GM03348 (cell line): ENCODE data around the gene GPC2.
"Not testable (repeated sequence)": the region's sequence is repeated elsewhere in the genome, so short reads cannot be mapped to it uniquely, and the experiment has no call there.

Experiments used
- DNase-seq: peaks from one replicate; pipeline ENCODE4 v3.0.0; 2012; ENCODE audit warnings: low spot score

Gene GPC2

GRCh38 chr7:100200693-100201092, 23.5 kb upstream of the GPC2 start:
- DNase-seq: no peak

- no peak for DNase-seq
These were observed 21.1 kb upstream of the GPC2 start for GRCh38 chr7:100198266-100198665.

- DNase-seq: not testable (repeated sequence)
These were observed 18.7 kb upstream of the GPC2 start for GRCh38 chr7:100195901-100196322.

GRCh38 chr7:100195222-100195621, 18.0 kb upstream of the GPC2 start:
- no peak for DNase-seq

- no peak for DNase-seq
These were observed 15.8 kb upstream of the GPC2 start for GRCh38 chr7:100192969-100193368.

GRCh38 chr7:100192281-100192862, 15.2 kb upstream of the GPC2 start:
- not testable (repeated sequence) for DNase-seq

- DNase-seq: no peak
These were observed 14.6 kb upstream of the GPC2 start for GRCh38 chr7:100191775-100192174.

- peak; percentile 48 for DNase-seq
These were observed 13.0 kb upstream of the GPC2 start for GRCh38 chr7:100190048-100190711.

- DNase-seq: no peak
These were observed 11.9 kb upstream of the GPC2 start for GRCh38 chr7:100189061-100189460.

GRCh38 chr7:100185726-100186125, 8.5 kb upstream of the GPC2 start:
- DNase-seq: no peak

GRCh38 chr7:100183090-100183489, 5.9 kb upstream of the GPC2 start:
- not testable (repeated sequence) for DNase-seq

GRCh38 chr7:100182616-100183015, 5.4 kb upstream of the GPC2 start:
- DNase-seq: not testable (repeated sequence)

GRCh38 chr7:100180084-100180483, 2.9 kb upstream of the GPC2 start:
- not testable (repeated sequence) for DNase-seq

- no peak for DNase-seq
These were observed 811 bp downstream of the GPC2 start for GRCh38 chr7:100176096-100177044.

GRCh38 chr7:100175296-100175935, 1.8 kb downstream of the GPC2 start:
- no peak for DNase-seq

- DNase-seq: no peak
These were observed 2.6 kb downstream of the GPC2 start for GRCh38 chr7:100174582-100174981.

- no peak for DNase-seq
These were observed 3.2 kb downstream of the GPC2 start for GRCh38 chr7:100173806-100174495.

GRCh38 chr7:100171840-100172239, 5.3 kb downstream of the GPC2 start:
- DNase-seq: no peak

- DNase-seq: peak; percentile 40
These were observed 6.0 kb downstream of the GPC2 start for GRCh38 chr7:100171087-100171681.

GRCh38 chr7:100170101-100170897, 6.9 kb downstream of the GPC2 start:
- no peak for DNase-seq
